NCI-H128 (cell line): ENCODE results near the gene ACSF3.
"Not testable (repeated sequence)": the region's sequence is repeated elsewhere in the genome, so short reads cannot be mapped to it uniquely, and the experiment has no call there.

Experiments used
- DNase-seq: peaks from one replicate; lab custom pipeline; 2025; ENCODE audit not compliant: unreplicated experiment; lab: John Stamatoyannopoulos, UW

The ACSF3 gene

DNA sequence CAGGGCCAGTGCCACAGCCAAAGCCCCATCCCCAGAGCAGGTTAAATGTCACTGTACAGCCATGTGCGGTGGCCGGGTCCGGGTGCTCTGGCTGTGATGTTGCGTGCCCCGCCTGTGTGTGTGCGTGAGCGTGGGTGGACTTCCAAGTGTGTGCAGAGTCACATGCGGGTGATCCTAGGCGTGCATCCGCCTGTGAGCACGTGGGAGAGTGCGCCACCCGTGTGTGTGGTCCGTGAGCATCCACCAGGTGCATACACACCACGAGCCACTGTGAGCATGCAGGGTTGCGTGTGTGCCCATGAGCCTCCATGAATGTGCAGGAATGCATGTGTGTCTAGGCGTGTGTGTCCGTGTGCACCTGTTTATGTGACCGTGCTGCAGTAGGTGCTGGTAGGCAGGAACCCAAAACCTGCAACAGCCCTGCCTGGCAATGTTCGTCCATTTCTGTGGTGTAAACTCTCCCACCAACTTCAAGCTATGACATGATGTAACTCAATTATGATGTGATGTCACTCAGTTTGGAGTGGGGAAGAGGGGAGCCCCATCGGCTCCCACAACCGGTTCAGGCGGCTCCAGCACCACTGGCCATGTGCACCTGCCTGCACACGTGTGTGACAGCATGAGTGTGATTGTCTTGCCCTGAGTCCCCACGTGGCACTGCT lies 37.6 kb upstream of the ACSF3 start:
- no peak for DNase-seq

DNA sequence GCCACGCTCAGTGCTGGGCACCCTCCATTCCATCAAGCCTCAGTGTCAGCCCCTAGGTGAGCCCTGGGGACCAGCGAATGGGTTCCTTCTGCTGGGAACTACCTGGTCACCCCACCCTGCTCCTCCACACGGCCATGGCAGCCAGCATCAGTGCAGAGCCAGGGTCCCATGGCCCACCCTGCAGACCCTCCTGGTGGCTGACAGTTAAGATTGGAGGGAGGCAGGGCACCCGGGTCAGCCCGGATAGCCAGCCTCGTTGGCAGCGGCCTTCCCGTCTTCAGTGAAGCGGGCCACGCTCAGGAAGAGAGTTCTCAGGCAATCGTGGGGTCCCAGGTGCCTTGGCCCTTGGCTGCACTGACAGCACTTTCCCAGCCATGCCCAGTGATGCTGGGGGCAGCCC lies 37.1 kb upstream of the ACSF3 start:
- no peak for DNase-seq

DNA sequence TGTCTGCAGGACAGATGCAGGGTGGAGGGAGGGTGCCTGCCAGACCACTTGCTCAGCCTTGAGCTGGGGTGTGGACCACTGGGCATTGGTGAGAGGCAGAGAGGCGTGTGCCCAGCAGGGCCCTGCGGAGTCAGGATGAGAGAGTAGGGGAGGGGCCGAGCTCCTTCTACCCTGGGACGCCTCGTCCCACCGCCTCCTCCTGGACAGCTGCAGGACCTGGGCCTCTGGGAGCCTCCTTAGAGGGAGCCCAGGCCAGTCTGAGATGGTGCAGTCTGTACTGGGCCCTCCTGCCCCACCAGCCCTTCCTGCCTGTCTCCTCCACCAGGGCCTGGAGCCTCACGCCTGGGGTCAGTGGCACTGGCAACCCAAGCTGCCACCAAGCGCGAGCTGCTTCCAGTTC lies 35.9 kb upstream of the ACSF3 start:
- no peak for DNase-seq

DNA sequence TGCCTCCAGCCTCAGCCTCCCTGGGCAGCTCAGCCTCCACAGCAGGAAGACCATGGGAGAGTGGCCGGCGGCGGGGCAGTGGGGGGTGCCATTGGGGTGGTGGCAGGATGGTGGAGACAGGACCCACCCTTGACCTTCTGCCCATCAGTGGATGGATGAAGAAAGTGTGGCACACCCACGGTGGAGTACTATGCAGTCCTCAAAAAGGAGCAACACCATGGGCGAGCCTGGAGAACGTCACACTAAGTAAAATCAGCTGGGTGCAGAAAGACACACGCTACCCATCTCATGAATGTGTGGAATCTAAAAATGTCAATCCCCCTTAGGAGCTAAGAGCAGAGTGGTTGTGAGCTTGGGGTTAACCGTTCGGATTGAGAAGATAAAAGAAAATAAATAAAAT lies 34.8 kb upstream of the ACSF3 start:
- no peak for DNase-seq

DNA sequence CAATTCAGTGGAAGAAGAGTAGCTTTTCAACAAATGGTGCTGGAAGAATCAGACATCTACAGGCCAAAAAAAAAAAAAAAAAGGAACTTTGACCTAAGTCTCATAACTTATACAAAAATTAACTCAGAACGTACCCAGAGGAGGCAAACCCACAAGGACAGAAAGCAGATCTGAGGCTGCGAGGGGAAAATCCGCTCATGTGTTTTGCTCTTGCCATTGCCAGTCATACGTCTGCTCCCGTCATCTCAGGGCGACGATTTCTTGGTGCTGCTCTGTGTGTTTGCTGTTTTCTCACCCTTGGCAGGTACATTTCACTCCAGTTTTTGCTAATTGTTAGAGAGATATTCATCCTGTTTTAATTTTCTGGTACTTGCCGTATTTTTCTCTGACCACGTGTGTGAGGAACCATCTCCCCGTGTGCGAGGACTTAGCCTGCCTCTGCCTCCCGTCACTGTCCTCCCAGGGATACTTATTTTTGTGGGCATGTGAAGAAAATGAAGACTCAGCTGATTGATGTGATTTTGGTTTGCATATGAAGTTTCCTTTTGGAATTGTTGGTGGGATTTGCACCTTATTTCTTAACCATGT lies 33.4 kb upstream of the ACSF3 start:
- no peak for DNase-seq

DNA sequence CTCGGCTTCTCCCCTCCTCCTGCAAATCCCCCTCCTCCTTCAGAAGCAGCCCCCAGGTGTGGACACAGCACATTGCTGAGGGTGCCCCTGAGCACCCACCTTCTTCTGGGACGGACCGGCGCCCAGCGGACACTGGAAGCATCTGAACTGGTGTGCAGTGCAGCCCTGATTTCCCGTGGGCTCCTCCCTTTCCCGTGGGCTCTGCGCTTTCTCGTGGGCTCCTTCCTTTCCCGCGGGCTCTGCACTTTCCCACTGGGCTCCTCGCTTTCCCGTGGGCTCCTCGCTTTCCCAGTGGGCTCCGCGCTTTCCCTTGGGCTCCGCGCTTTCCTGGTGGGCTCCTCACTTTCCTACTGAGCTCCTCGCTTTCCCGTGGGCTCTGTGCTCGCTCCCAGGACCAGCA lies 32.6 kb upstream of the ACSF3 start:
- DNase-seq = no peak

DNA sequence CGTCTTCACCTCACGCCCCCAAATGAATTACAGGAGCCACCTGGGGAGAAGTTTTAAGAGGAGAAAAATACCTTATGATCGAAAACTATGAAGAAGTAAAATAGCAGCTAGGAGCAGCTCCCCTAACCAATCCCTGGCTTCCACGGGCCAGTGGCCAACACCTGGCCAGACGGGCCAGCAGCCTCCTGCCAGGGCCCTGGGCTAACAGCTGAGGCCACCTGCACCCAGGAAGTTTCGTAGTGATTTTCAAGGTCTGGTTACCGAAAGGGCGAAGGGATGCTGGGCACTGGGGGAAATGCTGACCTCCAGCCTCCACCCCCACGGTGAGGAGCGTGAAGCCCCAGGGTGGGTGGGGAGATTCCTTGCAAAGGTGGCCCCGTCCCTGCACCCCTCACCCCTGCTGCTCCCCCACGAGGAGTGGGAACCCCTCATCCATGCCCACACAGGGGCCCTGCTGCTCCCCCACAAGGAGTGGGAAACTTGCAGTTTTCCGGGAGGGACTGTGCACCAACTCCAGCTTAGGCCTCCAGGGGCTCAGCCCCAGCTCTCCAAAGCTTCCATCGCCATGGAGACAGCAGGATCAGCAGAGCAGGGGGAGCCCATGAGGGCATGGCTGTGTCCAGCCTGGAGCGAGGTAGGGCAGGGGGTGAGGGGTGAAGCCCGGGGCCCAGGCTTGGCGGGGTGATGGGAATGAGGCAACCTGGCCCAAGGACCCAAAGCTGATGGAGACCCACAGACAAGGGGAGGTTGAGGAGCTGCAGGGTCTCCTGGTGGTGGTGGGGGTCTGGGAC lies 31.9 kb upstream of the ACSF3 start:
- DNase-seq = no peak

DNA sequence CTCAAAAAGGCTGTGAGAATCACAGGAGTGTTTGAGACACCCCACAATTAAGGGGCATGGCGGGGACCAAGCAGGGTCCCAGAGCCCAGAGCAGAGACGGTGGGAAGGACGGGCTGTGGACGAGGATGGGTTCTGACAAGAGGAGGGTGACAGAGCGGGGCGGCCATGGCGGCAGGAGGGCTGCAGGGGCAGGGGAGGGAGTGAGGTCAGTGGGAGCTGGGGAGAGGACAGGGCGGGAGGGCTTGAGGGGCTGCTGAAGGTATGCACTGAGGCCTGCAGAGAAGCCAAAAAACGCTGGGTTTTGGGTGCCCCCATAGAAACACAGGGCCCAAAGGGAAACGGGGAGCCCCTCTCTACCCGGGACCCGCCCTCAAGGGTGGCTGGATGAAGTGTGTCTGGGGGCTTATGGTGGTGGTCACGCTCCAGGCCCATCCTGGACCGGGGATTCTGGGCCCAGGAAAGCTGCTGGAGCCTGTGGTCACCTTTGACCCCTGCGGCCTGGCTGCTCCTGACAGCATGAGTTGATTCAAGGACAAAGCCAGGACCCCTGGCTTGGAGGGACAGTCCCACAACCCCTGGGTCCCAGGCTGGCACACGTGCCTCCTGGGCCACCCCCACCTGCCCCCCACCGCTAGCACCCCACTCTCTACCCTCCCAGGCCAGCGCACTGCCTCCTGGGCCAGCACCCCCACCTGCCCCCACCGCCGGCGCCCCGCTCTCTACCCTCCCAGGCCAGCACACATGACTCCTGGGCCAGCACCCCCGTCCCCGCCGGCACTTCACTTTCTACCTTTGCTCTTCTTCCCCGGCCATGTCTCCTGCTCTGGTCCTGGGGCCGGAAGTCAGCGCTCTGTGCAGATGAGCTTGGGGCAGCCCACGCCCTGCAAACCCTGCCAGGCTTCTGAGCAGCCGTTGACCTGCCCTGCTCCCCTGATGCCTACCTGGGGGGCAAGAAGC lies 31.0 kb upstream of the ACSF3 start:
- DNase-seq = no peak

DNA sequence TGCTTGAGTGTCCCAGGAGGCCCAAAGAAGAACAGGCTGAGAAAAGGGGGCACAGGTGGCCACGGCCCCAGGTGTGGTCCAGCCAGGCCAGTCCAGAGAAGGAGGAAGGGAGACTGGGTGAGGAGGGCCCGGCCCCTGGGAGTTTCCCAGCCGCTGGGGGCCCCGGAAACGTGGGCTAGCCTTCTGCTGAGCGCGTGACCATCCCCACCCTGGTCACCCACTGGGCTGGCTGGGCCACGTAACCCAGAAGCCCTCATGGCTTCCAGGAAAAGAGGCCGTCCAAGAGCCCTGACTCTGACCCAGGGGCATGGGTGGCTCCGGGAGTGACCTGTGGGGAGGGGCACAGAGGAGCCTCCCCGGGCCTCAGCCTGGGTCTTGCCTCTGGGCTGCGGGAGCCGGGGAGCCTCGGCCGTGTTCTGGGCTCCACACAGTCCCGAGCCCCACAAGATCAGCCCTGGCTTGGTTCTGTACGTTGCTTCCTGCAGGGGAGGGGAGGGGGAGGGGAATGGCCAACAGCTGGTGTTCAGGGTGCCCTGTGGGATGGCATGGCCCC lies 29.8 kb upstream of the ACSF3 start:
- DNase-seq = no peak

DNA sequence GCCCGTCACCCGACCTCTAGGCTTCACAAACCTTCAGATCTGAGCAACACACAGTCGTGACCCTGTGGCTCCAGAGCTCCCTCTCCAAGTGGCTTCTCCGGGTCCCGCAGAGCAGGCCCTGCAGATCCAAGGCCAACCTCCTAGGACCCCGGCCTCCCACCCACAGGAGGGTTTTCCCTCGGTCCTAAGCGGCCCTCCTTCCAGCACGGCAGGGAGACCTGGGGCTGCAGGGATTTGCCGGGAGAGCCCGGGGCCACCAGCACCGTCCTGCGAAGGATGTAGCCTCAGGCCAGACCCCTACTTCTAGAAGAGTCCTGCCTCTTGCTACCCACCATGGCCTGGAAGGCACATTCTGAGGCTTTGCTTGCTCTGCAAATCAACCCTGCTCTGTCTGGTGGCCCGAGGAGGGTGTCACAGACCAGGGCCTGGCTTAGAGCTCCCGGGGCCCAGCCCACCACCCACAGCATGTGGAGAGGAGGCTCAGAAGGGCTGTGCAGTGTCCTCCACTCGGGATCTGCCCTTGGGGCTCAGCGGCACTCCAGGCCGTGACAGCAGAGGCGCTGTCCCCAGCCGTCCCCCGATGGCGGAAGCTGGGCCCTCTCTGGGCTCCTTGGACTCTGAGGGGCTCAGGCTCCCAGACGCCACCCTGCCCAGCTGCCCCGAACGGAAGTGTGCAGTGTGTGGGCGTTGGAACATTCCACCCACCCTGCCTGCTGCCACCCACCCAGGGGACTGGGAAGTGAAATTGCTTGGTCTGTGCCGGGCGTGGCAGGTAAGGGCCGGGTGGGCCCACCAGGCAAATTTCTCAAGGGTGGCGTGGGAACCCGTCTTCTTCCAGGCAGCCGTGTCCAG lies 28.8 kb upstream of the ACSF3 start:
- DNase-seq = no peak

DNA sequence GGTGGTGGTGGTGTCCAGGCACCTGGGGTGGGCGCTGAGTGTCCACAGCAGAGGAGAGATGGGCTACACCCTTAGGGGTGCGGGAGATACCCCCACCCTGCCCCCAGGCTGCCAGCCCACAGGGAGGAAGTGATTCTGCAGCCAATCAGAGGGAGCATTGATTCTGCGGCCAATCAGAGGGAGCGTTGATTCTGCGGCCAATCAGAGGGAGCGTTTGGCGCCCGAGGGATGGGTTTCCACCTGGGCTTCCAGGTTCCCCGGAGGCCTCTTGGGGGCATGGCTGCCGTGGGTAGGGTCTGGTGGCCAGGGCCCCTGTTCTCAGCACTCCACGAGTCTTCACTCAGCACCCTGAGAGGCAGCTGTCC lies 28.2 kb upstream of the ACSF3 start:
- no peak for DNase-seq

DNA sequence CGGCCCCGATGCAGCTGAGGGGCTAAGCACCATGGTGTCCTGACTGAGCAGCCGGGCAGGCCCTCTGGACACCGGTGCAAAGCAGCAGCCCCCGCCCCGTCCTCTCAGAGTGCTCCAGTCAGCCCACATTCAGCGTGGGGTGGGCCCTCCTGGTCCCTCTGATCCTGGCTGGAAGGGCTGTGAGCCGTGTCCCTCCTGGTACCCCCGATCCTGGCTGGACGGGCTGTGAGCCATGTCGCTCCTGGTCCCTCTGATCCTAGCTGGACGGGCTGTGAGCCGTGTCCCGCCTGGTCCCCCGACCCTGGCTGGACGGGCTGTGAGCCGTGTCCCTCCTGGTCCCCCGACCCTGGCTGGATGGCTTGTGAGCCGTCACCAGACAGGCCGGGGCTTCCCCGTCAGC lies 26.9 kb upstream of the ACSF3 start:
- DNase-seq = no peak

DNA sequence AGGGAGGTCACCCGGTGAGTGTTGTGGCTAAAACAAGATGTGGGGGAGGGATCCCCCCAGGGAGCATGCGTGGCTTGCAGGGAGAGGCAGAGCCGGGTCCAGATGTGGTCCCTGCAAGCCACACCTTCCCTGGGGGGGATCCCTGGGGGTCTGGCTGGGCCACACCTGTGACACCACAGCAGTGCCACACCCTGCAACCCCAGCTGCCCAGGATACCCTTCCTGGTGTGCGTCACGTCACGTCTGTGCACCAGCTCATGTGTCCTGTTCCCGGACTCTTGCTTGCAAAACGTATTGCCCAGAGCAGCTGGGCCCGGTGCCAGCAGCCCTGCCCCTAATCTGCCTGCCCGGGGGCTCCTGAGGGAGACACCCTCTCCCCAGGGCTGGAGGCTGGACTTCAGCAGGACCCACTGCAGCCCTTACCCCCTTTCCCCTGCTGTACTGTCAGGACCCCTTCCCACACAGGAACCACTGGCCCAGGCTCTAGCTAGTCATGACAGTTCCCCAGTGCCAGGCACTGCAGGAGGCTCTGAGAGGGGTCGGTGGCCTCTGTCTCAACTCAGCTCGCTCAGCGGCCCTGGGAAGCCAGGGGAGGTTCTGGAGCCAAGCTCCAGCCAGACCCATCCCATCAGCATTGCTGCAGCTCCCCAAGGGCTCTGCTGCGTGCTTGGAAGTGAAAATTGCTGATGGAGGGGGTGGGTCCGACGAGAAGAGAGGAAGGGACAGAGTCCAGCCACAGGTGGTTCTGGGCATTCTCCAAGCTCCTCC lies 25.8 kb upstream of the ACSF3 start:
- no peak for DNase-seq

DNA sequence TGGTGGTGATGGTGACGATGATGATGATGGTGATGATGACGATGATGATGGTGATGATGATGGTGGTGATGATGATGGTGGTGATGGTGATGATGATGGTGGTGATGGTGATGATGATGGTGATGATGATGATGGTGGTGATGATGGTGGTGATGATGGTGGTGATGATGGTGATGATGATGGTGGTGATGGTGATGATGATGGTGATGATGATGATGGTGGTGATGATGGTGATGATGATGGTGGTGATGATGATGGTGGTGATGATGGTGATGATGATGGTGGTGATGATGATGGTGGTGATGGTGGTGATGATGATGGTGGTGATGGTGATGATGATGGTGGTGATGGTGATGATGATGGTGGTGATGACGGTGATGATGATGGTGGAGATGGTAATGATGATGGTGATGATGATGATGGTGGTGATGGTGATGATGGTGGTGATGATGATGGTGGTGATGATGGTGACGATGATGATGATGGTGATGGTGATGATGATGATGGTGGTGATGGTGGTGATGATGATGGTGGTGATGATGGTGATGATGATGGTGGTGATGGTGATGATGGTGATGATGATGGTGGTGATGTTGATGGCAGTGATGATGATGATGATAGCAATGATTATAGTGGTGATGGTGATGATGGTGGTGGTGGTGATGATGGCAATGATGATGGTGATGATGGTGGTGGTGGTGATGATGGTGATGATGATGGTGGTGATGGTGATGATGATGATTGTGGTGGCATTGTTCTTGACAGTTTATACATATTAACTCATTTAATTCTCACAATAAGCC lies 24.6 kb upstream of the ACSF3 start:
- DNase-seq = not testable (repeated sequence)

DNA sequence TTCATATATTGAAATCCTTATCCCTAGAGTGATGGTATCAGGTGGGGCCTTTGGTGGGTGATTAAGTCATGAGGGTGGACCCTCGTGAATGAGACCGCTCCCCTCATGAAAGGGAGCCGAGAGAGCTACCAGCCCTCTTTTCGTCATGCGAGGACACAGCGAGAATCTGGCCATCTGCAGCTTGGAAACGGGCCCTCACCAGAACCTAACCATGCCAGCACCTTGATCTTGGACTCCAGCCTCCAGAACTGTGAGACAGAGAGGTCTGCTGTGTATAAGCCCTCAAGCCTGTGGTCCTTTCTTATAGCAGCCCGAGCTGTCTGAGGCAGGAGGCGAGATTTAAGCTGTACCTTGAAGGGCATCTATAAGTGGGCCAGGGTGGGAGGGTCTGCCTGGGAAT lies 23.7 kb upstream of the ACSF3 start:
- no peak for DNase-seq

DNA sequence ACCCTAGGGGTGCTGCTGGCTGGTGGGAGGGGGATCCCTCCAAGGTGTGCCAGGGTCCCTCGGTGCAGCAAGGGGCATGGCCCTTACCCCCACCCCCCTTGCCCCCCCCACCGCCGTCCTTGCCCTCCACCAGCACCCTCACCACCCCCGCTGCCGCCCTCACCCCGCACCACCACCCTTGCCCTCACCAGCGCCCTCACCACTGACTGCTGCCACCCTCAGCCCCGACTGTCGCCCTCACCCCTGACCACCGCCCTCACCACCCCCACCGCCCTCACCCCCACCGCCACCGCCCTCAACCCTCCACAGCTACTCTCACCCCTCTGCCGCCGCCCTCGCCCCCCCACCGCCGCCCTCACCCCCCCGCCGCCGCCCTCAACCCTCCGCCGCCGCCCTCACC lies 23.1 kb upstream of the ACSF3 start:
- no peak for DNase-seq

DNA sequence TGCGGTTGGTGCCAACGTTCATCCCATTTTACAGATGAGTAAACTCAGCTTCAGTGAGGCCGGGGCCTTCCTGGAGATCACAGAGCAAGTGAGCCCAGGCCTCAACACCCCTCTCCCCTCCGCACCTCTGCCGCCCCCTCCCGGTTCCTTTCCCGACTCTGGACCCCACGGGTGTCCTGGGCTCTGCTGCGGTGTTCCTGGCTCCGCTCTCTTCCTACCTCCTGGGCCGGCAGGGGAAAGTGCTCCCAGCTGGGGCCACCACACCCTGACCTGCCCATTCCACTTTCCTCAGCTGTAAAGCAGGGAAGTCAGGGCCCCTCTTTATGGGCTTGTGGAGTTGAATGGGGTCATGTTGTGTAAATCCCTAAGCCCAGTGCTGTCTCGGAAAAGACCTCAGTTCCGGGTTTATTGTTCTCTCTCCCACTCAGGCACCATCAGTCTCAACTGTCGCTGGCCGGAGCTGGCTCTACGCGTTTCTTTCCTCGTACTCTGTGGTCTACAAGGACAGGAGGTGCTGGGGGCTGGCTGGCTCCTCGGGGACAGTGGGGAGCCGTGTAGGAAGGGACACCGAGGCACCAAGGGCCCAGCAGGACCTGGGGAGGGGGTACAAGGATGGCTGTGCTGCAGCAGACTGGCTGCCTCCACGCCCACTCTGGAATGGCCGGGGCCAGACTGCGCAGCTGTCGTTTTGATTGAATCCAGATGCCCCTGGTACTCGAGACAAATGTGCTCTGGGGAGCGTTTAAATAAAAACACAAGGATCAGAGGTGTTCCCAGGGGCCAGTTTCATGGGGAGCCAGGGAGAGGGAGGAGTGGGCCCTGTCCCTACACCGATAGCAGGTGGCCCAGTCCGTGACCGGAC lies 21.7 kb upstream of the ACSF3 start:
- DNase-seq = no peak
